Measurements from ENCODE around the gene KASH5. TPM values are rescaled to one million over a fixed set of nuclear protein-coding genes. Genes with fewer than 3 reads are reported as not detected.

The KASH5 gene
- polyA plus RNA-seq, 4 donors: not detected

DNA sequence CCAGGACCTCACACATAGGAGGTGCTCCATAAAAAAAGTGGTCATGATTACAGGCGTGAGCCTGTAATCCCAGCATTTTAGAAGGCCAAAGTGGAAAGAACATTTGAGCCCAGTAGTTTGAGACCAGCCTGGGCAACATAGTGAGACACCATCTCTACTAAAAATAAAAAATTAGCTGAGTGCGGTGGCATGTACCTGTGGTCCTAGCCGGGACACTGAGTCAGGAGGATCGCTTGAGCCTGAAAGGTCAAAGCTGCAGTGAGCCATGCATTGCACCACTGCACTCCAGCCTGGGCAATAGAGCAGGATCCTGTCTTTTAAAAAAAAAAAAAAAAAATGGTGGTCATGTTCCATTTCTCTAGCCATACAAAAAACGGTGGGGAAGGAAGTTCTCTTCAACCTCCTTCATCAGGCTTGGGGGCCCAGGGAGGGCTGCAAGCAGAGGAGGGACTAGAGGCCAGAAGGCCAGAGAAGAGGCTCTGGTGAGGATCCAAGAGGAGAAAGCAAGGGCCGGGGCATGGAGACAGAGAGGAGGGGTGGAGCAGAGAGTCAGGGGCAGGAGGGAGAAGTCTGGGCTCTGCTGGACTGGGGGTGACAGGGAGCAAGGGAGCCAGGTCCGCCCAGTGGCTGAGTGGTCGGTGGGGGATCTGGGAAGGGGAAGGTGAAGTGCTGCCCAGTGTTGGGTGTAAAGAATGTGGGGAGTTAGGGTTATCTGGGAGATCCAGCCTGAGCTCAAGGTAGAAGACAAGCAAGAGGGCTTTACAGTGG, 8.9 kb downstream of the KASH5 start:
- FAIRE-seq (no peak), DNase-seq (no peak)
- peaks cover 0 to 23% (median 0%) of the 10 kb centered on the region in 3 donors for H3K27me3 ChIP-seq (ENCODE audit: control insufficient read depth in 3 of 3, insufficient read depth in 3 of 3, low read length in 3 of 3)
- H3K9me3 ChIP-seq (ENCODE audit: control insufficient read depth in 2 of 2, insufficient read depth in 1 of 2, low read depth in 1 of 2, low read length in 1 of 2): no peaks in the 10 kb centered on the region
- no peak overlapping the region for H3K27ac ChIP-seq (ENCODE audit: low read depth in 1 of 3, low read length in 2 of 3)
- 77 to 88% (median 79%) methylated on average over 8 of the region's 8 CpGs for WGBS, 3 donors
- no peaks in the 10 kb centered on the region for H3K4me1 ChIP-seq (ENCODE audit: control insufficient read depth in 3 of 3, insufficient read depth in 2 of 3, low read depth in 1 of 3, low read length in 2 of 3)
- no peak overlapping the region for H3K4me3 ChIP-seq (ENCODE audit: low read depth in 1 of 3, low read length in 3 of 3)
- no peaks in the 10 kb centered on the region for H3K36me3 ChIP-seq (ENCODE audit: control insufficient read depth in 3 of 3, insufficient read depth in 2 of 3, low read depth in 1 of 3, low read length in 3 of 3)

DNA sequence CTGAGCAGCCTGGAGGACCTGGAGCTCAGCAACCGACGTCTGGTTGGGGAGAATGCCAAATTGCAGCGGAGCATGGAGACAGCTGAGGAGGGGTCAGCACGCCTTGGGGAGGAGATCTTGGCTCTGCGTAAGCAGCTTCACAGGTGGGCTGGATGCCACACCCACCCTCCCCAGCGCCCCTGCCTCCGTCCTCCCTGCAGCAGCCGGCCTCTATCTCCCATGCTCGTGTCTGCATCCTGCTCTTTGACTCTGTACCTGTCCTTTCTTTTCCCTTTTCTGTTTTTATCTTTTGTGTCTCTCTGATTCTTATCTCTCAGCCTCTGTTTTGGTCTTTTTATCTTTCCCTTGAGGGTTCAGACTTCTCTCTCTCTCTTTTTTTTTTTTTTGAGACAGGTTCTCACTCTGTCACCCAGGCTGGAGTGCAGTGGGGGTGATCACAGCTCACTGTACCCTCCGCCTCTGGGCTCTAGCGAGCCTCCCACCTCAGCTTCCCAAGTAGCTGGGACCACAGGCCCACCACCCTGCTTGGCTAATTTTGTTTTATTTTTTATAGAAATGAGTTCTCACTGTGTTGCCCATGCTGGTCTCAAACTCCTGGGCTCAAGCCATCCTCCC, 10.1 kb downstream of the KASH5 start:
- FAIRE-seq: no peak

DNA sequence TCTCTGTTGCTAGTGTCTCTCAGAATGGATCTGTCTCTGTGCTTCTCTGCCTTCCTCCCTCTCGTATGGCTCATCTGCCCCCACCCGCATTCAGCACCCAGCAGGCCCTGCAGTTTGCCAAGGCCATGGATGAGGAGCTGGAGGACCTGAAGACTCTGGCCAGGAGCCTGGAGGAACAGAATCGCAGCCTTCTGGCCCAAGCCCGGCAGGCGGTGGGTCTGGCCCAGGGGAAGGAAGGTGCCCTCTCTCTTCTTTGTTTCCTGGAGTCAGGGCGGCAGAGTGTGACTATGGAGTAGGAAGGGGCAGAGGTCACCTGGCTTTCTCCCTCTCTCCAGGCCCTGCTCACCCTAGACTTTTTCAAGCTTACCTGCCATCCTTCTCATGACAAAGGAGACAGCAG, 10.9 kb downstream of the KASH5 start:
- H3K9me3 ChIP-seq (ENCODE audit: control insufficient read depth in 2 of 2, insufficient read depth in 1 of 2, low read depth in 1 of 2, low read length in 1 of 2): no peaks in the 10 kb centered on the region
- H3K4me3 ChIP-seq (ENCODE audit: low read depth in 1 of 3, low read length in 3 of 3): no peak overlapping the region
- DNase-seq: no peak
- 68 to 84% (median 76%) methylated on average over 6 of the region's 6 CpGs for WGBS, 3 donors
- no peaks in the 10 kb centered on the region for H3K36me3 ChIP-seq (ENCODE audit: control insufficient read depth in 3 of 3, insufficient read depth in 2 of 3, low read depth in 1 of 3, low read length in 3 of 3)
- no peak overlapping the region for H3K27ac ChIP-seq (ENCODE audit: low read depth in 1 of 3, low read length in 2 of 3)
- FAIRE-seq: no peak
- no peaks in the 10 kb centered on the region for H3K4me1 ChIP-seq (ENCODE audit: control insufficient read depth in 3 of 3, insufficient read depth in 2 of 3, low read depth in 1 of 3, low read length in 2 of 3)
- peaks cover 0 to 9% (median 0%) of the 10 kb centered on the region in 3 donors for H3K27me3 ChIP-seq (ENCODE audit: control insufficient read depth in 3 of 3, insufficient read depth in 3 of 3, low read length in 3 of 3)

More for the DNA sequence above, 10.1 kb downstream of the KASH5 start:
- H3K4me1 ChIP-seq (ENCODE audit: control insufficient read depth in 3 of 3, insufficient read depth in 2 of 3, low read depth in 1 of 3, low read length in 2 of 3): no peaks in the 10 kb centered on the region
- no peaks in the 10 kb centered on the region for H3K9me3 ChIP-seq (ENCODE audit: control insufficient read depth in 2 of 2, insufficient read depth in 1 of 2, low read depth in 1 of 2, low read length in 1 of 2)
- WGBS, 3 donors: 64 to 77% (median 71%) methylated on average over 11 of the region's 11 CpGs
- H3K27me3 ChIP-seq (ENCODE audit: control insufficient read depth in 3 of 3, insufficient read depth in 3 of 3, low read length in 3 of 3): peaks cover 0 to 16% (median 0%) of the 10 kb centered on the region in 3 donors
- H3K27ac ChIP-seq (ENCODE audit: low read depth in 1 of 3, low read length in 2 of 3): no peak overlapping the region
- no peak for DNase-seq
- no peak overlapping the region for H3K4me3 ChIP-seq (ENCODE audit: low read depth in 1 of 3, low read length in 3 of 3)
- no peaks in the 10 kb centered on the region for H3K36me3 ChIP-seq (ENCODE audit: control insufficient read depth in 3 of 3, insufficient read depth in 2 of 3, low read depth in 1 of 3, low read length in 3 of 3)

DNA sequence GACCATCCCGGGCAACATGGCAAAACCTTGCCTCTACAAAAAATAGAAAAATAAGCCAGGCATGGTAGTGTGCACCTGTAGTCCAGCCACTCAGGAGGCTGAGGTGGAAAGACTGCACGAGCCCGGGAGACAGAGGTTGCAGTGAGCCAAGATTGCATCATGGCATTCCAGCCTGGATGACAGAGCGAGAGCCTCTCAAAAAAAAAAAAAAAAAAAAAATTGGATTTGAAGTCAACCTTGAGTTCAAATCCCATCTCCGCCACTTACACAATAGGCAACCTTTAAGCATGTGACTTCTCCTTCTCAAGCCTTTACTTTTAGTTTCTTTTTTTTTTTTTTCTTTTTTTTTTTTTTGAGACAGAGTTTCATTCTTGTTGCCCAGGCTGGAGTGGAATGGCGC, 12.0 kb downstream of the KASH5 start:
- Histone ChIP-seq H3K9me3 (ENCODE audit: control insufficient read depth in 2 of 2, insufficient read depth in 1 of 2, low read depth in 1 of 2, low read length in 1 of 2) (no peaks in the 10 kb centered on the region), H3K27me3 (ENCODE audit: control insufficient read depth in 3 of 3, insufficient read depth in 3 of 3, low read length in 3 of 3) (peaks cover 0 to 2% (median 0%) of the 10 kb centered on the region in 3 donors), H3K4me3 (ENCODE audit: low read depth in 1 of 3, low read length in 3 of 3) (no peak overlapping the region), H3K4me1 (ENCODE audit: control insufficient read depth in 3 of 3, insufficient read depth in 2 of 3, low read depth in 1 of 3, low read length in 2 of 3) (no peaks in the 10 kb centered on the region), H3K27ac (ENCODE audit: low read depth in 1 of 3, low read length in 2 of 3) (no peak overlapping the region), H3K36me3 (ENCODE audit: control insufficient read depth in 3 of 3, insufficient read depth in 2 of 3, low read depth in 1 of 3, low read length in 3 of 3) (no peaks in the 10 kb centered on the region)
- FAIRE-seq (no peak), DNase-seq (no peak)
- WGBS, 3 donors: 89 to 96% (median 95%) methylated on average over 6 of the region's 6 CpGs

DNA sequence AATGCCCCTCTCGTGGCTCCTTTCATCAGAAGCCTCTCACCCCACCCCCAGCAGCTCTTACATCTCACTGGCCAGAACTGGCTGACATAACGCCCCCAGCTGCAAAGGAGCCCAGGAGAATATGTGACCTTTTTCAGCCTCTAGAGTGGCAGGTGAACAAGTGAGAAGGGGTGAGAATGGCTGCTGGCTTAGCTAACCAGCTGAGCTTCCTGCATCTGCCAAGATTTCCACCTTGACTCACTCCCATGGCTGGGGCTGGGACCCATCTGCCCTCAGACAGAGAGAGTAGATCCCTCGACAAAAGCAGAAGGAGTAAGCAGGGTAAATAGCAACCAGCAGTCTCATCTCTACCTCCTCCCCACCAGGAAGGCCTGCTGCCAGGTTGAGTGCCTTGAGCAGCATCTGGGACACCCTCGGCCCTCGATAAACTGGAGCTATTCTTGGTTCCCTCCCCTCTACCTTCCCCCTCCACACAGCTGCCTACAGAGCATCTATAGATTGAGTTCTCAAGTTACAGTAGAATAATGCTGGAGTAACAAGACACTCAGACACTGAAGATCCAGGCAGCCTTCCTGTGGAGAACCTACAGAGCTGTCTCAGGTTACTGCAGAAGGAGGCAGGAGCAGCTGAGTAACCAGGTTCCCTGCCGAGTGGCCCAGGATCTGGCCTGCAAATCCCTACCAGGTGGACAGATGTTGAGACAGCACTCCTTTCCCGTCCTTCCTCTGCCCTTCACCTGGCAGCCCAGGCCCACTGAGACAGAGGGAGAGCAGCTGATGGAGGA, 15.5 kb downstream of the KASH5 start:
- Histone ChIP-seq H3K4me3 (ENCODE audit: low read depth in 1 of 3, low read length in 3 of 3) (no peak overlapping the region), H3K36me3 (ENCODE audit: control insufficient read depth in 3 of 3, insufficient read depth in 2 of 3, low read depth in 1 of 3, low read length in 3 of 3) (no peaks in the 10 kb centered on the region), H3K27ac (ENCODE audit: low read depth in 1 of 3, low read length in 2 of 3) (no peak overlapping the region), H3K27me3 (ENCODE audit: control insufficient read depth in 3 of 3, insufficient read depth in 3 of 3, low read length in 3 of 3) (peaks cover 0 to 6% (median 0%) of the 10 kb centered on the region in 3 donors), H3K4me1 (ENCODE audit: control insufficient read depth in 3 of 3, insufficient read depth in 2 of 3, low read depth in 1 of 3, low read length in 2 of 3) (no peaks in the 10 kb centered on the region), H3K9me3 (ENCODE audit: control insufficient read depth in 2 of 2, insufficient read depth in 1 of 2, low read depth in 1 of 2, low read length in 1 of 2) (no peaks in the 10 kb centered on the region)
- DNase-seq (no peak), FAIRE-seq (no peak)
- 54 to 63% (median 60%) methylated on average over 7 of the region's 7 CpGs for WGBS, 3 donors

DNA sequence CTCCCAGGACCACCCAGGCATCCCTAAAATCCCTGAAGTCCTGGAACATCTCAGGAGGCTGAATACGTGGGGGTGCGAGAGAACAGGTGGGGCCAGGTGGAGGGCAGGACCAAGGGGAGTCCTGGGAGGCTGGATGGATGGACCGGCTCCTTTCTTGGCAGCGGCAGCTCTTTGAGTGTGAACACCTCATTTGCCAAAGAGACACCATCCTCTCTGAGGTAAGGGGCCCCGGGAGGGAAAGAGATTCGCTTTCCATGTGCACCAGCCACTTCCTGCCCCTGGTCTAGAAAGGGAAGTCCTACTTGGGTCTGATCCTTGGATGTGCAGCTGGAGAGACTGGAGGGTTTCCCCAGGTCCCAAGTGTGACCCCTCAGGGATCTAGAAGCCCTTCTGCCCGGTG, 19.0 kb downstream of the KASH5 start:
- Histone ChIP-seq H3K4me1 (ENCODE audit: control insufficient read depth in 3 of 3, insufficient read depth in 2 of 3, low read depth in 1 of 3, low read length in 2 of 3) (no peaks in the 10 kb centered on the region), H3K27me3 (ENCODE audit: control insufficient read depth in 3 of 3, insufficient read depth in 3 of 3, low read length in 3 of 3) (peaks cover 0 to 9% (median 0%) of the 10 kb centered on the region in 3 donors), H3K9me3 (ENCODE audit: control insufficient read depth in 2 of 2, insufficient read depth in 1 of 2, low read depth in 1 of 2, low read length in 1 of 2) (no peaks in the 10 kb centered on the region), H3K27ac (ENCODE audit: low read depth in 1 of 3, low read length in 2 of 3) (no peak overlapping the region), H3K36me3 (ENCODE audit: control insufficient read depth in 3 of 3, insufficient read depth in 2 of 3, low read depth in 1 of 3, low read length in 3 of 3) (no peaks in the 10 kb centered on the region), H3K4me3 (ENCODE audit: low read depth in 1 of 3, low read length in 3 of 3) (no peak overlapping the region)
- DNase-seq (no peak), FAIRE-seq (no peak)
- WGBS, 3 donors: 64 to 85% (median 68%) methylated on average over 6 to 7 of the region's 7 CpGs

DNA sequence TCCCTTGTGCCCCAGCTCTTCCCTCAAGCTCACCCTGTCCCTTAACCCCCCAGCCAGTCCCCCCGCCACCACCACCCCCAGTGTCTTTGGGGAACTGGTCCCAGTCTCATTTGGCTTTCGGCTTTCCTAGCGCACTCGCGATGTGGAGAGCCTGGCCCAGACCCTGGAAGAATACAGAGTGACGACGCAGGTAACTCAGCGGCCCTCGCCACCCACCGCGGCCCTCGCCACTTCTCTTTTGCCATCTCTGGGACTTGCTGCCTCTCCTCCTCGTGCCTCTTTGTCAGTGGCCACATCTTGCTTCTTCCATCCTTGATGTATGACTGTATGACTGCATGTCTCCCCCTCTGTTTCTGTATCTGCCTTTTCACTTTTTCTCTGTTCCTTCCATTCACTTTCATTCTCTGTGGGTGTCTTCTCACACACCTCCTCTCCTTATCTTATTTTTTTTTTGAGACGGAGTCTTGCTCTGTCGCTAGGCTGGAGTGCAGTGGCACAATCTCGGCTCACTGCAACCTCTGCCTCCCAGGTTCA, 19.5 kb downstream of the KASH5 start:
- no peak for FAIRE-seq
- Histone ChIP-seq H3K36me3 (ENCODE audit: control insufficient read depth in 3 of 3, insufficient read depth in 2 of 3, low read depth in 1 of 3, low read length in 3 of 3) (no peaks in the 10 kb centered on the region), H3K4me3 (ENCODE audit: low read depth in 1 of 3, low read length in 3 of 3) (no peak overlapping the region), H3K27me3 (ENCODE audit: control insufficient read depth in 3 of 3, insufficient read depth in 3 of 3, low read length in 3 of 3) (peaks cover 0 to 11% (median 0%) of the 10 kb centered on the region in 3 donors), H3K27ac (ENCODE audit: low read depth in 1 of 3, low read length in 2 of 3) (no peak overlapping the region), H3K4me1 (ENCODE audit: control insufficient read depth in 3 of 3, insufficient read depth in 2 of 3, low read depth in 1 of 3, low read length in 2 of 3) (no peaks in the 10 kb centered on the region), H3K9me3 (ENCODE audit: control insufficient read depth in 2 of 2, insufficient read depth in 1 of 2, low read depth in 1 of 2, low read length in 1 of 2) (no peaks in the 10 kb centered on the region)
- DNase-seq: no peak
- WGBS, 3 donors: 81 to 88% (median 82%) methylated on average over 16 of the region's 16 CpGs

DNA sequence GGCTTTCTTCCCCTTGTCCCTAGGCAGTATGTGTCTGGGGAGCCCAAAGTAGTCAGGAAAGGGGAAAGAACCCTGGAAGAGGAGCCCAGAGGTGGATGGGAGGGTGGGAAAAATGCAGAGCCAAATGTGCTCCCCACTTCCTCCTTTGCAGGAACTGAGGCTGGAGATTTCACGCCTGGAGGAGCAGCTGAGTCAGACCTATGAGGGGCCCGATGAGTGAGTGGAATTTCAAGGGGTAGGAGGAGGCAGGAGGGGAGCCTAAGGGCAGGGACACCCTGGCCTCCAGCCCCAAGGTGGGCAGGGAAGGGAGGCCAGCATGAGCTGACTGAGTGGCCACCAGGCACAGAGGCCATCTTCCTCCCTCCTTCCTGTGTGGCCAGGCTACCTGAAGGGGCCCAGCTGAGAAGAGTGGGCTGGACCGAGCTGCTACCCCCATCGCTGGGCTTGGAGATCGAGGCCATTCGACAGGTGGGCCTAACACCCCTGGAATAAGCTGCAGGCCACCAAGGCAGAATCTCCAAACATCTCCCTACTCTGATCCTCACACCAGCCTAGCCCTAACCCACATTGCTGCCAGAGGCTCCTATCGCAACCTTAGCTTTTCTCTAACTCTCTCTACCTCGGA, 20.9 kb downstream of the KASH5 start:
- WGBS, 3 donors: 72 to 82% (median 78%) methylated on average over 6 to 8 of the region's 8 CpGs
- H3K27me3 ChIP-seq (ENCODE audit: control insufficient read depth in 3 of 3, insufficient read depth in 3 of 3, low read length in 3 of 3): peaks cover 0 to 11% (median 2%) of the 10 kb centered on the region in 3 donors
- H3K27ac ChIP-seq (ENCODE audit: low read depth in 1 of 3, low read length in 2 of 3): peak overlapping the region in 1 of 3 donors; percentile 47
- DNase-seq: no peak
- no peaks in the 10 kb centered on the region for H3K36me3 ChIP-seq (ENCODE audit: control insufficient read depth in 3 of 3, insufficient read depth in 2 of 3, low read depth in 1 of 3, low read length in 3 of 3)
- H3K4me1 ChIP-seq (ENCODE audit: control insufficient read depth in 3 of 3, insufficient read depth in 2 of 3, low read depth in 1 of 3, low read length in 2 of 3): no peaks in the 10 kb centered on the region
- no peaks in the 10 kb centered on the region for H3K9me3 ChIP-seq (ENCODE audit: control insufficient read depth in 2 of 2, insufficient read depth in 1 of 2, low read depth in 1 of 2, low read length in 1 of 2)
- no peak overlapping the region for H3K4me3 ChIP-seq (ENCODE audit: low read depth in 1 of 3, low read length in 3 of 3)
- no peak for FAIRE-seq
